Neural progenitor cell (in vitro differentiated cells): Measurements from ENCODE around the gene BACE2. TPM values are rescaled to one million over a fixed set of nuclear protein-coding genes. Genes with fewer than 3 reads are reported as not detected.

Experiments used
- DNase-seq: peaks from one replicate; pipeline ENCODE4 v3.0.0-alpha.2; 2016; ENCODE audit warnings: low spot score
- H2AFZ ChIP-seq: fragments of 200-600 bp; sonication (generic); replicated peaks from 2 replicates; pipeline ENCODE4 v1.6.1; 2016; ENCODE audit warnings: antibody characterized with exemption
- H3F3A ChIP-seq: fragments of 200-600 bp; sonication (generic); 2 replicates; pipeline ENCODE4 v1.6.1; 2016; ENCODE audit warnings: antibody characterized with exemption, low read depth
- H3K27ac ChIP-seq: fragments of 200-600 bp; sonication (generic); 2 replicates; pipeline ENCODE4 v1.5.1; 2016; ENCODE audit warnings: mild to moderate bottlenecking
- H3K27me3 ChIP-seq: fragments of 200-600 bp; sonication (generic); 2 replicates; pipeline ENCODE4 v1.6.1; 2016; ENCODE audit warnings: mild to moderate bottlenecking, moderate library complexity
- H3K36me3 ChIP-seq: fragments of 200-600 bp; sonication (generic); 2 replicates; pipeline ENCODE4 v1.5.1; 2016
- H3K4me1 ChIP-seq: fragments of 200-600 bp; sonication (generic); 2 replicates; pipeline ENCODE4 v1.6.1; 2016; ENCODE audit warnings: mixed run types
- H3K4me2 ChIP-seq: fragments of 200-600 bp; sonication (generic); 2 replicates; pipeline ENCODE4 v1.6.1; 2016
- H3K4me3 ChIP-seq: fragments of 200-600 bp; sonication (generic); 2 replicates; pipeline ENCODE4 v1.5.1; 2016
- H3K79me2 ChIP-seq: fragments of 200-600 bp; sonication (generic); 2 replicates; pipeline ENCODE4 v1.6.1; 2016; ENCODE audit warnings: low read depth
- H3K9ac ChIP-seq: fragments of 200-600 bp; sonication (generic); 2 replicates; pipeline ENCODE4 v1.6.1; 2016
- H3K9me3 ChIP-seq: fragments of 200-600 bp; sonication (generic); 2 replicates; pipeline ENCODE4 v1.5.1; 2016; ENCODE audit warnings: low read depth
- H4K20me1 ChIP-seq: fragments of 200-600 bp; sonication (generic); 2 replicates; pipeline ENCODE4 v1.6.1; 2016; ENCODE audit warnings: low read depth
- H3K27ac Mint-ChIP-seq: 3 replicates; pipeline ENCODE4 v1.8.0; 2021; ENCODE audit warnings: mixed read lengths
- H3K27me3 Mint-ChIP-seq: 2 replicates; pipeline ENCODE4 v1.8.0; 2022; ENCODE audit warnings: low read depth, mild to moderate bottlenecking, inconsistent platforms, moderate library complexity, mixed read lengths; ENCODE audit not compliant: insufficient read depth
- H3K36me3 Mint-ChIP-seq: 3 replicates; pipeline ENCODE4 v1.8.0; 2021; ENCODE audit warnings: mixed read lengths
- H3K4me1 Mint-ChIP-seq: 3 replicates; pipeline ENCODE4 v1.8.0; 2021; ENCODE audit warnings: mixed read lengths
- H3K4me3 Mint-ChIP-seq: 3 replicates; pipeline ENCODE4 v1.8.0; 2021; ENCODE audit warnings: mild to moderate bottlenecking, moderate library complexity, mixed read lengths
- H3K9me3 Mint-ChIP-seq: 3 replicates; pipeline ENCODE4 v1.8.0; 2020; ENCODE audit warnings: mixed read lengths
- CTCF ChIP-seq: fragments of 200-600 bp; sonication (generic); IDR thresholded peaks from 2 replicates; pipeline ENCODE4 v1.5.1; 2017; ENCODE audit warnings: antibody characterized with exemption, mild to moderate bottlenecking
- EZH2 ChIP-seq: fragments of 200-600 bp; sonication (generic); IDR thresholded peaks from 2 replicates; pipeline ENCODE4 v1.6.1; 2017; ENCODE audit warnings: antibody characterized with exemption, mild to moderate bottlenecking, moderate library complexity
- EZH2phosphoT487 ChIP-seq: fragments of 200-600 bp; sonication (generic); IDR thresholded peaks from 2 replicates; pipeline ENCODE4 v1.6.1; 2017; ENCODE audit warnings: antibody characterized with exemption
- total RNA-seq: library from RNA; depleted of rRNA; stranded (reverse); fragments of >200 nt; gene quantifications from 2 replicates; pipeline ENCODE4 v1.2.3, GENCODE V29; 2015; ENCODE audit warnings: low replicate concordance

The BACE2 gene
- total RNA-seq, 1 donor from 2014 or later, result 0.15 TPM

GRCh38 chr21:41226853-41227252 lies 58.9 kb downstream of the BACE2 start:
- H3K4me3 ChIP-seq, result no peak overlapping the region
- no peaks in the 10 kb centered on the region for H3K9me3 ChIP-seq
- no peak overlapping the region for H2AFZ ChIP-seq
- no peaks in the 10 kb centered on the region for H3K36me3 Mint-ChIP-seq
- no peaks in the 10 kb centered on the region for H3K27me3 ChIP-seq
- H3K79me2 ChIP-seq, result no peaks in the 10 kb centered on the region
- TF ChIP-seq EZH2, result no peak
- no peak for TF ChIP-seq EZH2phosphoT487
- no peak for TF ChIP-seq CTCF
- no peak overlapping the region for H3K27ac ChIP-seq
- H3K27ac Mint-ChIP-seq, result no peak overlapping the region
- H3K4me1 Mint-ChIP-seq, result peaks cover 4% of the 10 kb centered on the region
- H4K20me1 ChIP-seq, result no peaks in the 10 kb centered on the region
- DNase-seq, result no peak
- H3K4me1 ChIP-seq, result no peaks in the 10 kb centered on the region
- no peaks in the 10 kb centered on the region for H3K36me3 ChIP-seq
- H3K4me2 ChIP-seq, result no peak overlapping the region
- no peak overlapping the region for H3K9ac ChIP-seq
- no peaks in the 10 kb centered on the region for H3F3A ChIP-seq
- H3K27me3 Mint-ChIP-seq, result peaks cover 2% of the 10 kb centered on the region
- no peaks in the 10 kb centered on the region for H3K9me3 Mint-ChIP-seq
- no peak overlapping the region for H3K4me3 Mint-ChIP-seq

- no peaks in the 10 kb centered on the region for H3K27me3 ChIP-seq
- Mint-ChIP-seq H3K36me3 (no peaks in the 10 kb centered on the region), H3K4me1 (peaks cover 4% of the 10 kb centered on the region), H3K27me3 (peaks cover 5% of the 10 kb centered on the region), H3K4me3 (no peak overlapping the region), H3K27ac (no peak overlapping the region), H3K9me3 (no peaks in the 10 kb centered on the region)
- no peak for TF ChIP-seq EZH2phosphoT487
- TF ChIP-seq CTCF, result no peak
- TF ChIP-seq EZH2, result no peak
- H3K4me2 ChIP-seq, result no peak overlapping the region
- H3F3A ChIP-seq, result no peaks in the 10 kb centered on the region
- H3K9ac ChIP-seq, result no peak overlapping the region
- no peak overlapping the region for H2AFZ ChIP-seq
- no peak for DNase-seq
- H4K20me1 ChIP-seq, result no peaks in the 10 kb centered on the region
- H3K4me1 ChIP-seq, result no peaks in the 10 kb centered on the region
- no peaks in the 10 kb centered on the region for H3K79me2 ChIP-seq
- H3K27ac ChIP-seq, result no peak overlapping the region
- H3K9me3 ChIP-seq, result no peaks in the 10 kb centered on the region
- H3K36me3 ChIP-seq, result no peaks in the 10 kb centered on the region
- no peak overlapping the region for H3K4me3 ChIP-seq
Measured at GRCh38 chr21:41227357-41228005, 59.5 kb downstream of the BACE2 start.

GRCh38 chr21:41228006-41228370 lies 60.0 kb downstream of the BACE2 start:
- TF ChIP-seq EZH2 (no peak), CTCF (no peak), EZH2phosphoT487 (no peak)
- no peaks in the 10 kb centered on the region for H4K20me1 ChIP-seq
- H3K4me3 ChIP-seq, result no peak overlapping the region
- Mint-ChIP-seq H3K4me1 (peaks cover 4% of the 10 kb centered on the region), H3K27ac (no peak overlapping the region), H3K36me3 (no peaks in the 10 kb centered on the region), H3K4me3 (no peak overlapping the region), H3K27me3 (peaks cover 2% of the 10 kb centered on the region), H3K9me3 (no peaks in the 10 kb centered on the region)
- H3K79me2 ChIP-seq, result no peaks in the 10 kb centered on the region
- no peak overlapping the region for H3K4me2 ChIP-seq
- H3K9me3 ChIP-seq, result no peaks in the 10 kb centered on the region
- no peak overlapping the region for H3K9ac ChIP-seq
- H3K36me3 ChIP-seq, result no peaks in the 10 kb centered on the region
- DNase-seq, result no peak
- H3K27me3 ChIP-seq, result no peaks in the 10 kb centered on the region
- no peak overlapping the region for H3K27ac ChIP-seq
- no peaks in the 10 kb centered on the region for H3K4me1 ChIP-seq
- H3F3A ChIP-seq, result no peaks in the 10 kb centered on the region
- no peak overlapping the region for H2AFZ ChIP-seq
